HepG2 (cell line): Measurements from ENCODE around the gene LRP10. TPM values are rescaled to one million over a fixed set of nuclear protein-coding genes. Genes with fewer than 3 reads are reported as not detected.

Experiments
- AHR ChIP-seq: IDR thresholded peaks from 2 replicates; pipeline ENCODE4 v1.6.1; 2018; ENCODE audit warnings: missing genetic modification reagents, missing compliant biosample characterization
- FOSL2 ChIP-seq: sonication (generic); formaldehyde crosslinking; IDR thresholded peaks from 2 replicates; pipeline ENCODE4 v1.4.0; 2020; ENCODE audit warnings: missing genetic modification reagents
- HIVEP1 ChIP-seq: sonication (generic); formaldehyde crosslinking; IDR thresholded peaks from 2 replicates; pipeline ENCODE4 v1.4.0; 2020; ENCODE audit warnings: mild to moderate bottlenecking, missing genetic modification reagents
- HNF4A ChIP-seq: sonication (generic); formaldehyde crosslinking; IDR thresholded peaks from 2 replicates; pipeline ENCODE4 v1.4.0; 2020; ENCODE audit warnings: missing genetic modification reagents
- KDM5A ChIP-seq: fragments of 200-600 bp; sonication (generic); IDR thresholded peaks from 2 replicates; pipeline ENCODE4 v1.7.0; 2018; ENCODE audit warnings: antibody characterized with exemption, mild to moderate bottlenecking, low read length, borderline replicate concordance
- MBNL3 ChIP-seq: fragments of 250-450 bp; sonication (Bioruptor Pico); conservative IDR thresholded peaks from 2 replicates; pipeline ENCODE4 v1.8.0; 2022; ENCODE audit warnings: mild to moderate bottlenecking, inconsistent platforms
- NFATC3 ChIP-seq: sonication (generic); formaldehyde crosslinking; IDR thresholded peaks from 2 replicates; pipeline ENCODE4 v1.5.1; 2020; ENCODE audit warnings: mild to moderate bottlenecking, missing genetic modification reagents
- NR2C2 ChIP-seq: sonication (generic); formaldehyde crosslinking; IDR thresholded peaks from 2 replicates; pipeline ENCODE4 v1.4.0; 2020; ENCODE audit warnings: missing genetic modification reagents, mild to moderate bottlenecking, moderate library complexity, borderline replicate concordance
- RARA ChIP-seq: IDR thresholded peaks from 2 replicates; pipeline ENCODE4 v1.6.1; 2016; ENCODE audit warnings: missing genetic modification reagents, missing compliant biosample characterization
- SNRNP70 ChIP-seq: fragments of 200-400 bp; formaldehyde crosslinking; IDR thresholded peaks from 2 replicates; pipeline ENCODE4 v1.6.1; 2017; ENCODE audit warnings: mild to moderate bottlenecking, low read depth, low read length, moderate library complexity
- TBX3 ChIP-seq: fragments of 450-650 bp; IDR thresholded peaks from 2 replicates; pipeline ENCODE4 v1.6.1; 2017; ENCODE audit warnings: antibody characterized with exemption, mild to moderate bottlenecking, inconsistent platforms, borderline replicate concordance
- TEAD3 ChIP-seq: optimal IDR thresholded peaks from 2 replicates; pipeline ENCODE3; 2016; ENCODE audit warnings: borderline replicate concordance
- TRIM24 ChIP-seq: sonication (generic); formaldehyde crosslinking; IDR thresholded peaks from 2 replicates; pipeline ENCODE4 v1.8.0; 2022; ENCODE audit warnings: mild to moderate bottlenecking, missing genetic modification reagents
- ZNF883 ChIP-seq: sonication (generic); formaldehyde crosslinking; IDR thresholded peaks from 2 replicates; pipeline ENCODE4 v1.5.1; 2020; ENCODE audit warnings: mild to moderate bottlenecking, missing genetic modification reagents; ENCODE audit errors: not compliant biosample characterization
- polyA plus RNA-seq, 8 experiments: library from polyadenylated mRNA; depleted of rRNA in 3 of 8; stranded (reverse) in 7 of 8; unstranded in 1 of 8; fragments of >200 nt; fragmentation: Illumina TruSeq in 4 of 8; extraction: Trizol in 4 of 8; gene quantifications; 2 replicates each; pipeline versions ENCODE4 v1.2.1 to v1.2.3, GENCODE V29; 2011 to 2016; ENCODE audit warnings: low read depth in 4 of 8, missing spikeins in 1 of 8, mixed read lengths in 1 of 8; ENCODE audit not compliant: insufficient read depth in 1 of 8
- total RNA-seq, 5 experiments: library from RNA; depleted of rRNA; stranded (reverse); fragments of >200 nt; fragmentation: Illumina TruSeq; extraction: Trizol; gene quantifications; 2 replicates each; pipeline ENCODE4 v1.2.3, GENCODE V29; 2016; ENCODE audit warnings: low read depth in 1 of 5
- TF ChIP-seq, protein P1 (sequence below): sonication (generic); formaldehyde crosslinking; conservative IDR thresholded peaks from 2 replicates; pipeline ENCODE4 v1.4.0; 2020; ENCODE audit warnings: mild to moderate bottlenecking, missing genetic modification reagents, moderate library complexity
- TF ChIP-seq, protein P2 (sequence below): sonication (generic); formaldehyde crosslinking; IDR thresholded peaks from 2 replicates; pipeline ENCODE4 v1.9.0; 2021; ENCODE audit warnings: missing genetic modification reagents, mild to moderate bottlenecking, borderline replicate concordance
- TF ChIP-seq, protein P3 (sequence below): fragments of 450-650 bp; IDR thresholded peaks from 2 replicates; pipeline ENCODE4 v1.6.1; 2017
- TF ChIP-seq, protein P4 (sequence below): sonication (generic); formaldehyde crosslinking; IDR thresholded peaks from 2 replicates; pipeline ENCODE4 v1.4.0; 2020; ENCODE audit warnings: missing genetic modification reagents
- TF ChIP-seq, protein P5 (sequence below): sonication (generic); formaldehyde crosslinking; conservative IDR thresholded peaks from 2 replicates; pipeline ENCODE4 v1.4.0; 2020; ENCODE audit warnings: missing genetic modification reagents

LRP10 gene
- total and polyA plus RNA-seq, 2 of the 13 experiments (the other 11 are each of a cell fraction or from before 2014, with no cell fraction given): 16.9 to 45.2 TPM

DNA sequence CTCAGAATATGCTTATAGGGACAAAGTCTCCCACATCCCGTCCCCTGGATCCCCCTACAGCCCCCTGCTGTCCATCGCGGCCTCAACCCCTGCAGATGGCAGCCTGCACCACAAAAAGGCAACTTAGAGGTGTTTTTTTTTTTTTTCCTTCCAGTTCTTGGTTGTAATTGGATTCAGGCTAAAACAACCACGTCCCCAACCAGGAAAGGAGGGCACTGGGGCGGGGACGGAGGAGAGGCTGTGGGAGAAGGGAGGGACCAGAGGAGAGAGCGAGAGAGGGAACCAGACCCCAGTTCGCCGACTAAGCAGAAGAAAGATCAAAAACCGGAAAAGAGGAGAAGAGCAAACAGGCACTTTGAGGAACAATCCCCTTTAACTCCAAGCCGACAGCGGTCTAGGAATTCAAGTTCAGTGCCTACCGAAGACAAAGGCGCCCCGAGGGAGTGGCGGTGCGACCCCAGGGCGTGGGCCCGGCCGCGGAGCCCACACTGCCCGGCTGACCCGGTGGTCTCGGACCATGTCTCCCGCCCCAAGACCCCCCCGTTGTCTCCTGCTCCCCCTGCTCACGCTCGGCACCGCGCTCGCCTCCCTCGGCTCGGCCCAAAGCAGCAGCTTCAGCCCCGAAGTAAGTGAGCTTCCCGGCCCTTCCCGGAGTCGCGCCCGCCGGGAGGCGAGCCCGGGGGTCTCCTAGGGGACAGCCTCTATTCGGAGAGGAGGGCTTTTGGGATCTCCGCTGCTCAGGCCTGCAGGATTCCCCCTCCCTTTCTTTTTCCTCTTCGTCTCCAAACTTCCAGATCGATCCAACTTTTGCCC is 35.0 kb upstream of the LRP10 start, which contains the start of gene MMP14 (continued):
- TF ChIP-seq, protein P1, sequence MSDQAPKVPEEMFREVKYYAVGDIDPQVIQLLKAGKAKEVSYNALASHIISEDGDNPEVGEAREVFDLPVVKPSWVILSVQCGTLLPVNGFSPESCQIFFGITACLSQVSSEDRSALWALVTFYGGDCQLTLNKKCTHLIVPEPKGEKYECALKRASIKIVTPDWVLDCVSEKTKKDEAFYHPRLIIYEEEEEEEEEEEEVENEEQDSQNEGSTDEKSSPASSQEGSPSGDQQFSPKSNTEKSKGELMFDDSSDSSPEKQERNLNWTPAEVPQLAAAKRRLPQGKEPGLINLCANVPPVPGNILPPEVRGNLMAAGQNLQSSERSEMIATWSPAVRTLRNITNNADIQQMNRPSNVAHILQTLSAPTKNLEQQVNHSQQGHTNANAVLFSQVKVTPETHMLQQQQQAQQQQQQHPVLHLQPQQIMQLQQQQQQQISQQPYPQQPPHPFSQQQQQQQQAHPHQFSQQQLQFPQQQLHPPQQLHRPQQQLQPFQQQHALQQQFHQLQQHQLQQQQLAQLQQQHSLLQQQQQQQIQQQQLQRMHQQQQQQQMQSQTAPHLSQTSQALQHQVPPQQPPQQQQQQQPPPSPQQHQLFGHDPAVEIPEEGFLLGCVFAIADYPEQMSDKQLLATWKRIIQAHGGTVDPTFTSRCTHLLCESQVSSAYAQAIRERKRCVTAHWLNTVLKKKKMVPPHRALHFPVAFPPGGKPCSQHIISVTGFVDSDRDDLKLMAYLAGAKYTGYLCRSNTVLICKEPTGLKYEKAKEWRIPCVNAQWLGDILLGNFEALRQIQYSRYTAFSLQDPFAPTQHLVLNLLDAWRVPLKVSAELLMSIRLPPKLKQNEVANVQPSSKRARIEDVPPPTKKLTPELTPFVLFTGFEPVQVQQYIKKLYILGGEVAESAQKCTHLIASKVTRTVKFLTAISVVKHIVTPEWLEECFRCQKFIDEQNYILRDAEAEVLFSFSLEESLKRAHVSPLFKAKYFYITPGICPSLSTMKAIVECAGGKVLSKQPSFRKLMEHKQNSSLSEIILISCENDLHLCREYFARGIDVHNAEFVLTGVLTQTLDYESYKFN: peak; percentile 1; the same call in 1 of the 2 replicates
- TF ChIP-seq NR2C2 (CRISPR knock-in tag): no peak
- TF ChIP-seq, protein P2, sequence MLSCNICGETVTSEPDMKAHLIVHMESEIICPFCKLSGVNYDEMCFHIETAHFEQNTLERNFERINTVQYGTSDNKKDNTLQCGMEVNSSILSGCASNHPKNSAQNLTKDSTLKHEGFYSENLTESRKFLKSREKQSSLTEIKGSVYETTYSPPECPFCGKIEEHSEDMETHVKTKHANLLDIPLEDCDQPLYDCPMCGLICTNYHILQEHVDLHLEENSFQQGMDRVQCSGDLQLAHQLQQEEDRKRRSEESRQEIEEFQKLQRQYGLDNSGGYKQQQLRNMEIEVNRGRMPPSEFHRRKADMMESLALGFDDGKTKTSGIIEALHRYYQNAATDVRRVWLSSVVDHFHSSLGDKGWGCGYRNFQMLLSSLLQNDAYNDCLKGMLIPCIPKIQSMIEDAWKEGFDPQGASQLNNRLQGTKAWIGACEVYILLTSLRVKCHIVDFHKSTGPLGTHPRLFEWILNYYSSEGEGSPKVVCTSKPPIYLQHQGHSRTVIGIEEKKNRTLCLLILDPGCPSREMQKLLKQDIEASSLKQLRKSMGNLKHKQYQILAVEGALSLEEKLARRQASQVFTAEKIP (CRISPR knock-in tag): no peak
- no peak for TF ChIP-seq TRIM24 (CRISPR knock-in tag)
- no peak for TF ChIP-seq FOSL2
- TF ChIP-seq, protein P3, sequence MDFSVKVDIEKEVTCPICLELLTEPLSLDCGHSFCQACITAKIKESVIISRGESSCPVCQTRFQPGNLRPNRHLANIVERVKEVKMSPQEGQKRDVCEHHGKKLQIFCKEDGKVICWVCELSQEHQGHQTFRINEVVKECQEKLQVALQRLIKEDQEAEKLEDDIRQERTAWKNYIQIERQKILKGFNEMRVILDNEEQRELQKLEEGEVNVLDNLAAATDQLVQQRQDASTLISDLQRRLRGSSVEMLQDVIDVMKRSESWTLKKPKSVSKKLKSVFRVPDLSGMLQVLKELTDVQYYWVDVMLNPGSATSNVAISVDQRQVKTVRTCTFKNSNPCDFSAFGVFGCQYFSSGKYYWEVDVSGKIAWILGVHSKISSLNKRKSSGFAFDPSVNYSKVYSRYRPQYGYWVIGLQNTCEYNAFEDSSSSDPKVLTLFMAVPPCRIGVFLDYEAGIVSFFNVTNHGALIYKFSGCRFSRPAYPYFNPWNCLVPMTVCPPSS: no peak
- TF ChIP-seq, protein P4, sequence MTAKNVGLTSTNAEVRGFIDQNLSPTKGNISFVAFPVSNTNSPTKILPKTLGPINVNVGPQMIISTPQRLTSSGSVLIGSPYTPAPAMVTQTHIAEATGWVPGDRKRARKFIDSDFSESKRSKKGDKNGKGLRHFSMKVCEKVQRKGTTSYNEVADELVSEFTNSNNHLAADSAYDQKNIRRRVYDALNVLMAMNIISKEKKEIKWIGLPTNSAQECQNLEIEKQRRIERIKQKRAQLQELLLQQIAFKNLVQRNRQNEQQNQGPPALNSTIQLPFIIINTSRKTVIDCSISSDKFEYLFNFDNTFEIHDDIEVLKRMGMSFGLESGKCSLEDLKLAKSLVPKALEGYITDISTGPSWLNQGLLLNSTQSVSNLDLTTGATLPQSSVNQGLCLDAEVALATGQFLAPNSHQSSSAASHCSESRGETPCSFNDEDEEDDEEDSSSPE (CRISPR knock-in tag): no peak
- no peak for TF ChIP-seq MBNL3 (CRISPR knock-in tag)
- TF ChIP-seq HNF4A (CRISPR knock-in tag): no peak
- TF ChIP-seq TBX3: no peak
- no peak for TF ChIP-seq NFATC3 (CRISPR knock-in tag)
- TF ChIP-seq RARA (CRISPR knock-in tag): no peak
- TF ChIP-seq, protein P5, sequence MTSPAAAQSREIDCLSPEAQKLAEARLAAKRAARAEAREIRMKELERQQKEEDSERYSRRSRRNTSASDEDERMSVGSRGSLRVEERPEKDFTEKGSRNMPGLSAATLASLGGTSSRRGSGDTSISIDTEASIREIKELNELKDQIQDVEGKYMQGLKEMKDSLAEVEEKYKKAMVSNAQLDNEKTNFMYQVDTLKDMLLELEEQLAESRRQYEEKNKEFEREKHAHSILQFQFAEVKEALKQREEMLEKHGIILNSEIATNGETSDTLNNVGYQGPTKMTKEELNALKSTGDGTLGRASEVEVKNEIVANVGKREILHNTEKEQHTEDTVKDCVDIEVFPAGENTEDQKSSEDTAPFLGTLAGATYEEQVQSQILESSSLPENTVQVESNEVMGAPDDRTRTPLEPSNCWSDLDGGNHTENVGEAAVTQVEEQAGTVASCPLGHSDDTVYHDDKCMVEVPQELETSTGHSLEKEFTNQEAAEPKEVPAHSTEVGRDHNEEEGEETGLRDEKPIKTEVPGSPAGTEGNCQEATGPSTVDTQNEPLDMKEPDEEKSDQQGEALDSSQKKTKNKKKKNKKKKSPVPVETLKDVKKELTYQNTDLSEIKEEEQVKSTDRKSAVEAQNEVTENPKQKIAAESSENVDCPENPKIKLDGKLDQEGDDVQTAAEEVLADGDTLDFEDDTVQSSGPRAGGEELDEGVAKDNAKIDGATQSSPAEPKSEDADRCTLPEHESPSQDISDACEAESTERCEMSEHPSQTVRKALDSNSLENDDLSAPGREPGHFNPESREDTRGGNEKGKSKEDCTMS: no peak
- TF ChIP-seq TEAD3 (CRISPR knock-in tag): peak; percentile 40
- no peak for TF ChIP-seq KDM5A
- no peak for TF ChIP-seq SNRNP70
- no peak for TF ChIP-seq ZNF883 (CRISPR knock-in tag)
- TF ChIP-seq HIVEP1 (CRISPR knock-in tag): no peak
- TF ChIP-seq AHR (CRISPR knock-in tag): no peak
